ENCODE measurements around the gene MMS19. TPM values are rescaled to one million over a fixed set of nuclear protein-coding genes. Genes with fewer than 3 reads are reported as not detected.
A peak's percentile ranks its signal among the peaks of the same experiment; 100 is the strongest.

The MMS19 gene
- total RNA-seq, 2 donors from 2014 or later, result 46.8 to 108 TPM

DNA sequence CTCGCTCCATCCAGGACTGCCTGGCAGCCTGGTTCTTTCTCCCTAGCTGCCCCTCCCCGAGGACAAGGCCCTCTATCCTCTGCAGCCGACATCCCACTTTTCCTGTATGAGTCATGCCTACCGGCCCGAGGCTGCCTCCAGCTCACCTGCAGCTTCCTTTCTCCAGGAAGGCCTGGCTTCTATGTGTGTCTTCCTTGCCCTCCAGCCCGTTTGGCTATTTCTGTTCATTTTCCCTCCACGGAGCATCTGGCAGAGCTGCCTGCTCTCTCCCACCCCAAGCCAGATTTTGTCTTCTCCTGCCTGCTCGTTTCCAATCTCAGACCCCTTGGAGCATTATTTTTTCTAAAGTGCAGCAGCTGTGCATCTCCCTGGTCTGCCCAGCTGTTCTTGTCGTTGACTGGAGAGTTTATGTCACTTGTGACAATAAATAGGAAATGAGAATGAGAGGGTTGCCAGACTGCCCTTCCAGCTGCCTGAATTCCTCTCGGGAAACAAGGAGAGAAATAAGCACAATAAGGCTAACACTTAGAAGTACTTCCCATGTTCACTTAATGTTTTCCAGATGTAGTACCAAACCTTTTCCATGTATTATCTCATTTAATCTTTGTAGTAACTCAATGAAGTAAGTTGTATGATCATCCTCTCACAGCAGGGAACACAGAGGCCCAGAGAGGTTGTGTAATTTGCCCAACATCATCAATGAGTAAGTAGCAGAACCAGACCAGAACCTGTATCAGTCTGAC lies 20.2 kb upstream of the MMS19 start:
- no peak for DNase-seq (ENCODE audit: low spot score)
- peak overlapping the region; percentile 12 to 58 for H3K27ac ChIP-seq
- no peaks in the 10 kb centered on the region for H3K9me3 ChIP-seq
- TF ChIP-seq, protein P1, sequence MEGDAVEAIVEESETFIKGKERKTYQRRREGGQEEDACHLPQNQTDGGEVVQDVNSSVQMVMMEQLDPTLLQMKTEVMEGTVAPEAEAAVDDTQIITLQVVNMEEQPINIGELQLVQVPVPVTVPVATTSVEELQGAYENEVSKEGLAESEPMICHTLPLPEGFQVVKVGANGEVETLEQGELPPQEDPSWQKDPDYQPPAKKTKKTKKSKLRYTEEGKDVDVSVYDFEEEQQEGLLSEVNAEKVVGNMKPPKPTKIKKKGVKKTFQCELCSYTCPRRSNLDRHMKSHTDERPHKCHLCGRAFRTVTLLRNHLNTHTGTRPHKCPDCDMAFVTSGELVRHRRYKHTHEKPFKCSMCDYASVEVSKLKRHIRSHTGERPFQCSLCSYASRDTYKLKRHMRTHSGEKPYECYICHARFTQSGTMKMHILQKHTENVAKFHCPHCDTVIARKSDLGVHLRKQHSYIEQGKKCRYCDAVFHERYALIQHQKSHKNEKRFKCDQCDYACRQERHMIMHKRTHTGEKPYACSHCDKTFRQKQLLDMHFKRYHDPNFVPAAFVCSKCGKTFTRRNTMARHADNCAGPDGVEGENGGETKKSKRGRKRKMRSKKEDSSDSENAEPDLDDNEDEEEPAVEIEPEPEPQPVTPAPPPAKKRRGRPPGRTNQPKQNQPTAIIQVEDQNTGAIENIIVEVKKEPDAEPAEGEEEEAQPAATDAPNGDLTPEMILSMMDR (IDR thresholded peaks at IDR 0.05), result no peak
- H3K4me3 ChIP-seq, result no peak overlapping the region
- no peaks in the 10 kb centered on the region for H3K27me3 ChIP-seq (replicated peaks; ENCODE audit: insufficient read depth)
- H3K36me3 ChIP-seq, result no peaks in the 10 kb centered on the region
- H3K4me1 ChIP-seq (ENCODE audit: control insufficient read depth in 1 of 2, low read depth in 2 of 2), result peaks cover 17 to 35% of the 10 kb centered on the region in 2 donors
- ATAC-seq (ENCODE audit: insufficient number of reproducible peaks, low FRiP score, low read depth), result no peak

DNA sequence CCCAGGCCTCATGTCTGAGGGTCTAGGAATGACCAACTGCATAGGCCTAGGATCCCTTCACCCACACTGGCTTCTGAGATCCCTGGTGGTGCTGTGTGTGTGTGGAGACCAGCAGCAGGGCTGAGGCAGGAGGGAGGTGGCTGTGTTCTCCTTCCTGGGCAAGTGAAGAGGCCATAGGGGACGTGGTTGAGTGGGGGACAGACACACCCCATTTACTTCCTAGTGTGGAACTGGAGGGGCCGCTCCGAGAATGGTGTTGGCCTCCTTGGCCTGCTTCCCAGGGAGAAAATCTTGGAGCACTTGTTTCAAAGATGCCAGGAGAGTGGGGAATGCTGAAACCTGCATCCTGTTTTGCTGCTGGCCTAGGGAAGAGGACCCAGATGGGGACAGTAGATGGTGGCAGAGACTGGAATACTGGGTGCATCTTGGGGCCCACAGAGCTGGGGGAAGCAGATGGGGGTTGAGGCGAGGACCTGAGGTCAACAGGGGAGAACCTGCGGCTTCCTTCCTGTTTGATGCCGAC lies 19.6 kb upstream of the MMS19 start:
- TF ChIP-seq, protein P1 (IDR thresholded peaks at IDR 0.05), result no peak
- Histone ChIP-seq H3K9me3 (no peaks in the 10 kb centered on the region), H3K27me3 (replicated peaks; ENCODE audit: insufficient read depth) (no peaks in the 10 kb centered on the region), H3K4me3 (no peak overlapping the region), H3K4me1 (ENCODE audit: control insufficient read depth in 1 of 2, low read depth in 2 of 2) (peaks cover 17 to 35% of the 10 kb centered on the region in 2 donors), H3K27ac (peak overlapping the region in 1 of 2 donors; percentile 58), H3K36me3 (no peaks in the 10 kb centered on the region)
- no peak for DNase-seq (ENCODE audit: low spot score)
- ATAC-seq (ENCODE audit: insufficient number of reproducible peaks, low FRiP score, low read depth), result no peak

DNA sequence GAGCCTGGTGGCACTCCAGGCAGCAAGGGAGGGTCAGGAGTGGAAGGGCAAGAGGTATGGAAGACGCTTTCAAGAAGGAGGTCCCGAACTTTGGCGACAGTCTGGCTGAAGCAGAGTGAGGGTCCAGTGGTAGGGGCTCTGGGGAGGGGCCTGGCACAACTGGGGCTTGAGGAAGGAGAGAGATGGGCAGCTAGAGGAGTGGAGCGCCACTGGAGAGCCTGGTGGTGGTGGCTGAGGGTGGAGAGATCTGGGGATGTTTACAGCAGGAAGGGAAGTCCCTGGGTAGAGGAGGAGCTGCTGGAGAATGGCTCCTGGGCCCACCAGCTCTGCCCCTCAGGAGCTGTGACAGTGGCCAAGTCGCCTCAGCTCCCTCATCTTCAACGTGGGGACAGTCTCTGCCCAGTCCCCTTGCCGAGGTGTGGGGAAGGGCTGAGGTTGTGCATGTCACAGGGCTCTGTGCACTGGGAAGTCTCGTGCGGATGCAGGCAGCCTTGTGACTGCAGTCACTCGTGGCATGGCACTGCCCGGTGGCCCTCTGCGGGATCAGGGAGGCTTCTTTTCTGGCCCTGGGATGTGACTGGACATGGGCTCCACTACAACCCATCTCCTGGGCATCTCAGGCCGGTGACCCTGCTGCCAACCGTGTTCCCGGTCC lies 19.0 kb upstream of the MMS19 start:
- ATAC-seq (ENCODE audit: insufficient number of reproducible peaks, low FRiP score, low read depth) (no peak), DNase-seq (ENCODE audit: low spot score) (no peak)
- Histone ChIP-seq H3K27ac (peak overlapping the region in 1 of 2 donors; percentile 58), H3K4me3 (no peak overlapping the region), H3K36me3 (no peaks in the 10 kb centered on the region), H3K4me1 (ENCODE audit: control insufficient read depth in 1 of 2, low read depth in 2 of 2) (peaks cover 17 to 35% of the 10 kb centered on the region in 2 donors), H3K27me3 (replicated peaks; ENCODE audit: insufficient read depth) (no peaks in the 10 kb centered on the region), H3K9me3 (no peaks in the 10 kb centered on the region)
- TF ChIP-seq, protein P1 (IDR thresholded peaks at IDR 0.05), result no peak

GRCh38 chr10:97515271-97515978 lies 17.2 kb upstream of the MMS19 start:
- Histone ChIP-seq H3K4me1 (ENCODE audit: control insufficient read depth in 1 of 2, low read depth in 2 of 2) (peaks cover 17 to 42% of the 10 kb centered on the region in 2 donors), H3K36me3 (no peaks in the 10 kb centered on the region), H3K4me3 (no peak overlapping the region), H3K27me3 (replicated peaks; ENCODE audit: insufficient read depth) (no peaks in the 10 kb centered on the region), H3K27ac (no peak overlapping the region), H3K9me3 (no peaks in the 10 kb centered on the region)
- DNase-seq (ENCODE audit: low spot score) (no peak), ATAC-seq (ENCODE audit: insufficient number of reproducible peaks, low FRiP score, low read depth) (no peak)
- TF ChIP-seq, protein P1 (IDR thresholded peaks at IDR 0.05), result no peak

DNA sequence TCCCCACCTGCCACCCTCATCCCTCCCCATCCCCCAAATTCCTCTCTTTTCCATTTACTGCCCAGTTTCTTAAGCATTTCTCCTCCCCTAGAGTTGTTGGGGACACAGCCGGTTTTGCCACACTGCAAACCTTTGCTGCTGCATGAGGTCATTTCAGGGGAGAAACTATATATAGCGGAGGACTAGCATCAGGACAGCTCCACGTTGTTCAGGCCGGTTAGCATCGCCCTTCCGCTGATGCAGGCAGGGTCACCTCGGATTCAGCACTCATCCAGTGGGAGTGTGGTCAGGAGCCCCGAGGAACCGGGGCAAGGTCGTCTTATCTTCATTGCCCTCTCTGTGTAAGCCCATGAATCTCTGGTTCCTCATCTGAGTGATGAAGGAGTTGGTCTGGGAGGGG lies 16.1 kb upstream of the MMS19 start:
- no peak for ATAC-seq (ENCODE audit: insufficient number of reproducible peaks, low FRiP score, low read depth)
- Histone ChIP-seq H3K9me3 (no peaks in the 10 kb centered on the region), H3K27ac (no peak overlapping the region), H3K4me3 (no peak overlapping the region), H3K27me3 (replicated peaks; ENCODE audit: insufficient read depth) (no peaks in the 10 kb centered on the region), H3K36me3 (no peaks in the 10 kb centered on the region), H3K4me1 (ENCODE audit: control insufficient read depth in 1 of 2, low read depth in 2 of 2) (peaks cover 14 to 35% of the 10 kb centered on the region in 2 donors)
- DNase-seq (ENCODE audit: low spot score), result no peak
- TF ChIP-seq, protein P1 (IDR thresholded peaks at IDR 0.05), result no peak

Data from thoracic aorta (tissue), 2 donors.